Karpas-422 (cell line): ENCODE measurements around the gene SWT1. TPM values are rescaled to one million over a fixed set of nuclear protein-coding genes. Genes with fewer than 3 reads are reported as not detected.
"Not testable (repeated sequence)": the region's sequence is repeated elsewhere in the genome, so short reads cannot be mapped to it uniquely, and the experiment has no call there.

Experiments used
- DNase-seq: peaks from one replicate; pipeline ENCODE4 v3.0.0-alpha.2; 2015
- H2AFZ ChIP-seq: fragments of 200-600 bp; sonication (generic); 2 replicates; pipeline ENCODE4 v1.6.1; 2014; ENCODE audit warnings: antibody characterized with exemption, low read length, mixed read lengths
- H3K27ac ChIP-seq: fragments of 200-600 bp; sonication (generic); 2 replicates; pipeline ENCODE4 v1.5.1; 2014; ENCODE audit warnings: mild to moderate bottlenecking, low read length, moderate library complexity
- H3K27me3 ChIP-seq: fragments of 200-600 bp; sonication (generic); 2 replicates; pipeline ENCODE4 v1.6.1; 2014; ENCODE audit warnings: low read length, mixed read lengths
- H3K36me3 ChIP-seq: fragments of 200-600 bp; sonication (generic); 2 replicates; pipeline ENCODE4 v1.6.1; 2014; ENCODE audit warnings: low read length, mixed read lengths; ENCODE audit not compliant: insufficient read depth
- H3K4me1 ChIP-seq: fragments of 200-600 bp; sonication (generic); 2 replicates; pipeline ENCODE4 v1.6.1; 2014; ENCODE audit warnings: mild to moderate bottlenecking, low read length, mixed read lengths
- H3K4me2 ChIP-seq: fragments of 200-600 bp; sonication (generic); 2 replicates; pipeline ENCODE4 v1.6.1; 2014; ENCODE audit warnings: low read length, low read depth, mild to moderate bottlenecking; ENCODE audit not compliant: poor library complexity, severe bottlenecking
- H3K4me3 ChIP-seq: fragments of 200-600 bp; sonication (generic); 2 replicates; pipeline ENCODE4 v1.5.1; 2014; ENCODE audit warnings: mild to moderate bottlenecking, antibody characterized with exemption, low read length, mixed read lengths
- H3K79me2 ChIP-seq: fragments of 200-600 bp; sonication (generic); 2 replicates; pipeline ENCODE4 v1.6.1; 2014; ENCODE audit warnings: mild to moderate bottlenecking, low read length, mixed read lengths
- H3K9ac ChIP-seq: fragments of 200-600 bp; sonication (generic); 2 replicates; pipeline ENCODE4 v1.6.0; 2014; ENCODE audit warnings: low read length
- H3K9me2 ChIP-seq: fragments of 200-600 bp; sonication (generic), shearing (Covaris generic); replicated peaks from 2 replicates; pipeline ENCODE4 v1.6.0; 2014; ENCODE audit warnings: mild to moderate bottlenecking, low read length, moderate library complexity; ENCODE audit not compliant: insufficient read depth
- H3K9me3 ChIP-seq: fragments of 300-700, 200-600 bp; sonication (generic); 2 replicates; pipeline ENCODE4 v1.6.1; 2014; ENCODE audit warnings: low read length, mixed read lengths
- H4K20me1 ChIP-seq: fragments of 200-600 bp; sonication (generic); 2 replicates; pipeline ENCODE4 v1.6.1; 2014; ENCODE audit warnings: mild to moderate bottlenecking, antibody characterized with exemption, low read length, low read depth; ENCODE audit not compliant: insufficient read depth
- total RNA-seq: library from RNA; depleted of rRNA; stranded (reverse); fragments of >200 nt; shearing (Covaris generic); gene quantifications from 2 replicates; pipeline ENCODE4 v1.2.3, GENCODE V29; 2014; ENCODE audit warnings: low replicate concordance

SWT1 gene
- total RNA-seq, 1 experiment from 2014 or later: 1.8 TPM

- H2AFZ ChIP-seq: no peak overlapping the region
- no peaks in the 10 kb centered on the region for H3K9me2 ChIP-seq
- no peaks in the 10 kb centered on the region for H3K9me3 ChIP-seq
- H4K20me1 ChIP-seq: no peaks in the 10 kb centered on the region
- DNase-seq: no peak
- H3K27ac ChIP-seq: no peak overlapping the region
- H3K4me1 ChIP-seq: no peaks in the 10 kb centered on the region
- no peaks in the 10 kb centered on the region for H3K79me2 ChIP-seq
- no peaks in the 10 kb centered on the region for H3K27me3 ChIP-seq
- no peaks in the 10 kb centered on the region for H3K36me3 ChIP-seq
- no peak overlapping the region for H3K9ac ChIP-seq
- H3K4me3 ChIP-seq: no peak overlapping the region
- no peak overlapping the region for H3K4me2 ChIP-seq
Measured at GRCh38 chr1:185200889-185201288, 43.9 kb downstream of the SWT1 start.

GRCh38 chr1:185207170-185207569, 50.2 kb downstream of the SWT1 start:
- H3K9ac ChIP-seq: no peak overlapping the region
- no peaks in the 10 kb centered on the region for H3K36me3 ChIP-seq
- DNase-seq: no peak
- no peaks in the 10 kb centered on the region for H3K79me2 ChIP-seq
- no peak overlapping the region for H3K27ac ChIP-seq
- no peaks in the 10 kb centered on the region for H3K4me1 ChIP-seq
- H3K9me3 ChIP-seq: no peaks in the 10 kb centered on the region
- H3K4me2 ChIP-seq: no peak overlapping the region
- no peak overlapping the region for H3K4me3 ChIP-seq
- no peak overlapping the region for H2AFZ ChIP-seq
- H3K9me2 ChIP-seq: no peaks in the 10 kb centered on the region
- no peaks in the 10 kb centered on the region for H4K20me1 ChIP-seq
- H3K27me3 ChIP-seq: no peaks in the 10 kb centered on the region

- H3K9me3 ChIP-seq: no peaks in the 10 kb centered on the region
- no peaks in the 10 kb centered on the region for H3K4me1 ChIP-seq
- no peak overlapping the region for H3K27ac ChIP-seq
- H2AFZ ChIP-seq: no peak overlapping the region
- H3K27me3 ChIP-seq: no peaks in the 10 kb centered on the region
- DNase-seq: no peak
- no peaks in the 10 kb centered on the region for H3K9me2 ChIP-seq
- no peaks in the 10 kb centered on the region for H4K20me1 ChIP-seq
- H3K79me2 ChIP-seq: no peaks in the 10 kb centered on the region
- no peak overlapping the region for H3K4me3 ChIP-seq
- H3K9ac ChIP-seq: no peak overlapping the region
- H3K36me3 ChIP-seq: no peaks in the 10 kb centered on the region
- no peak overlapping the region for H3K4me2 ChIP-seq
Measured at GRCh38 chr1:185207980-185208602, 51.1 kb downstream of the SWT1 start.

- H3K27me3 ChIP-seq: no peaks in the 10 kb centered on the region
- H3K9ac ChIP-seq: no peak overlapping the region
- no peaks in the 10 kb centered on the region for H3K36me3 ChIP-seq
Measured at GRCh38 chr1:185208626-185209180, 51.7 kb downstream of the SWT1 start.

GRCh38 chr1:185209357-185209756, 52.4 kb downstream of the SWT1 start:
- not testable (repeated sequence) for H3K27ac ChIP-seq, H3K9me3 ChIP-seq, H3K27me3 ChIP-seq, H3K9ac ChIP-seq, H3K4me3 ChIP-seq, H3K4me2 ChIP-seq, H4K20me1 ChIP-seq, DNase-seq, H3K9me2 ChIP-seq, H3K36me3 ChIP-seq, H3K4me1 ChIP-seq, H3K79me2 ChIP-seq, H2AFZ ChIP-seq

More at GRCh38 chr1:185208626-185209180, 51.7 kb downstream of the SWT1 start:
- Histone ChIP-seq H3K79me2 (no peaks in the 10 kb centered on the region), H3K4me2 (no peak overlapping the region), H4K20me1 (no peaks in the 10 kb centered on the region), H3K4me3 (no peak overlapping the region), H3K9me2 (no peaks in the 10 kb centered on the region), H3K9me3 (no peaks in the 10 kb centered on the region), H3K27ac (no peak overlapping the region), H3K4me1 (no peaks in the 10 kb centered on the region), H2AFZ (no peak overlapping the region)
- no peak for DNase-seq

GRCh38 chr1:185213091-185213490, 56.1 kb downstream of the SWT1 start:
- no peak for DNase-seq
- Histone ChIP-seq H3K27me3 (no peaks in the 10 kb centered on the region), H3K4me2 (no peak overlapping the region), H3K9ac (no peak overlapping the region), H2AFZ (no peak overlapping the region), H3K79me2 (no peaks in the 10 kb centered on the region), H3K27ac (no peak overlapping the region), H3K36me3 (no peaks in the 10 kb centered on the region), H3K9me2 (no peaks in the 10 kb centered on the region), H3K4me1 (no peaks in the 10 kb centered on the region), H4K20me1 (no peaks in the 10 kb centered on the region), H3K9me3 (no peaks in the 10 kb centered on the region), H3K4me3 (no peak overlapping the region)

- Histone ChIP-seq H3K79me2 (no peaks in the 10 kb centered on the region), H3K9me2 (no peaks in the 10 kb centered on the region), H2AFZ (no peak overlapping the region), H3K9ac (no peak overlapping the region), H3K27ac (no peak overlapping the region), H3K4me3 (no peak overlapping the region), H3K9me3 (no peaks in the 10 kb centered on the region), H4K20me1 (no peaks in the 10 kb centered on the region), H3K4me2 (no peak overlapping the region), H3K4me1 (no peaks in the 10 kb centered on the region), H3K27me3 (no peaks in the 10 kb centered on the region), H3K36me3 (no peaks in the 10 kb centered on the region)
- DNase-seq: no peak
Measured at GRCh38 chr1:185215911-185216310, 58.9 kb downstream of the SWT1 start.

- no peak overlapping the region for H3K27ac ChIP-seq
- H2AFZ ChIP-seq: no peak overlapping the region
- DNase-seq: no peak
- H3K4me3 ChIP-seq: no peak overlapping the region
- no peaks in the 10 kb centered on the region for H3K9me3 ChIP-seq
- no peaks in the 10 kb centered on the region for H3K27me3 ChIP-seq
- H3K4me1 ChIP-seq: no peaks in the 10 kb centered on the region
- no peaks in the 10 kb centered on the region for H3K36me3 ChIP-seq
- no peaks in the 10 kb centered on the region for H4K20me1 ChIP-seq
- H3K4me2 ChIP-seq: no peak overlapping the region
- H3K9ac ChIP-seq: no peak overlapping the region
- no peaks in the 10 kb centered on the region for H3K9me2 ChIP-seq
- no peaks in the 10 kb centered on the region for H3K79me2 ChIP-seq
Measured at GRCh38 chr1:185224132-185224531, 67.2 kb downstream of the SWT1 start.
